Bronchial epithelial cell (primary cell): Measurements from ENCODE around the gene PLA2G5. TPM values are rescaled to one million over a fixed set of nuclear protein-coding genes. Genes with fewer than 3 reads are reported as not detected.
A peak's percentile ranks its signal among the peaks of the same experiment; 100 is the strongest.

Experiments
- DNase-seq: peaks from one replicate; pipeline ENCODE4 v3.0.0-alpha.2; 2010; ENCODE audit warnings: low read depth
- FAIRE-seq: peaks from 2 replicates; lab custom pipeline; 2011; peaks lifted over from hg19 to GRCh38; lab: Jason Lieb, UNC
- H3K27me3 ChIP-seq: 2 replicates; pipeline ENCODE4 v1.5.1; 2011; ENCODE audit warnings: low read length; ENCODE audit not compliant: control insufficient read depth, insufficient read depth
- H3K36me3 ChIP-seq: 2 replicates; pipeline ENCODE4 v1.5.1; 2011; ENCODE audit warnings: low read length; ENCODE audit not compliant: control insufficient read depth, insufficient read depth
- H3K4me3 ChIP-seq: 2 replicates; pipeline ENCODE4 v1.5.1; 2011; ENCODE audit warnings: mild to moderate bottlenecking, low read depth, low read length, control low read depth
- CTCF ChIP-seq: IDR thresholded peaks from 2 replicates; pipeline ENCODE4 v1.5.1; 2011; ENCODE audit warnings: mild to moderate bottlenecking, moderate library complexity, low read length, control low read depth, inconsistent platforms; ENCODE audit not compliant: insufficient read depth, severe bottlenecking
- total RNA-seq: library from RNA; depleted of rRNA; stranded (reverse); fragments of >200 nt; gene quantifications from 2 replicates; pipeline ENCODE4 v1.2.1, GENCODE V29; 2014

PLA2G5 gene
- total RNA-seq, 1 donor from 2014 or later: not detected

- no peak overlapping the region for H3K4me3 ChIP-seq
- DNase-seq: peak; percentile 85
- no peaks in the 10 kb centered on the region for H3K36me3 ChIP-seq
- H3K27me3 ChIP-seq: no peaks in the 10 kb centered on the region
- TF ChIP-seq CTCF: no peak
- no peak for FAIRE-seq
Observed at GRCh38 chr1:20102875-20103274, 32.9 kb downstream of the PLA2G5 start.

GRCh38 chr1:20105856-20106255 is 35.9 kb downstream of the PLA2G5 start:
- Histone ChIP-seq H3K36me3 (no peaks in the 10 kb centered on the region), H3K4me3 (no peak overlapping the region), H3K27me3 (no peaks in the 10 kb centered on the region)
- FAIRE-seq (no peak), DNase-seq (peak; percentile 38)
- no peak for TF ChIP-seq CTCF

- no peak for FAIRE-seq
- no peak for TF ChIP-seq CTCF
- H3K36me3 ChIP-seq: no peaks in the 10 kb centered on the region
Observed at GRCh38 chr1:20107351-20107750, 37.4 kb downstream of the PLA2G5 start.

GRCh38 chr1:20107796-20108195 is 37.8 kb downstream of the PLA2G5 start:
- TF ChIP-seq CTCF: no peak
- H3K36me3 ChIP-seq: no peaks in the 10 kb centered on the region
- no peak for FAIRE-seq

More at GRCh38 chr1:20107351-20107750, 37.4 kb downstream of the PLA2G5 start:
- H3K27me3 ChIP-seq: no peaks in the 10 kb centered on the region
- no peak overlapping the region for H3K4me3 ChIP-seq
- no peak for DNase-seq

GRCh38 chr1:20108366-20109123 is 38.6 kb downstream of the PLA2G5 start:
- no peak for TF ChIP-seq CTCF
- FAIRE-seq: no peak
- no peaks in the 10 kb centered on the region for H3K27me3 ChIP-seq

More at GRCh38 chr1:20107796-20108195, 37.8 kb downstream of the PLA2G5 start:
- Histone ChIP-seq H3K4me3 (no peak overlapping the region), H3K27me3 (no peaks in the 10 kb centered on the region)
- no peak for DNase-seq

More at GRCh38 chr1:20108366-20109123, 38.6 kb downstream of the PLA2G5 start:
- no peaks in the 10 kb centered on the region for H3K36me3 ChIP-seq
- DNase-seq: no peak
- no peak overlapping the region for H3K4me3 ChIP-seq
